RCC 7860 (cell line): ENCODE measurements around the gene LTC4S.

Experiments used
- DNase-seq: peaks from one replicate; pipeline ENCODE4 v3.0.0-alpha.2; 2015; ENCODE audit warnings: low spot score
- FAIRE-seq: peaks from 2 replicates; lab custom pipeline; 2012; peaks lifted over from hg19 to GRCh38; lab: Jason Lieb, UNC

Gene LTC4S

GRCh38 chr5:179840321-179840720 lies 46.5 kb downstream of the LTC4S start:
- FAIRE-seq: no peak
- no peak for DNase-seq

DNA sequence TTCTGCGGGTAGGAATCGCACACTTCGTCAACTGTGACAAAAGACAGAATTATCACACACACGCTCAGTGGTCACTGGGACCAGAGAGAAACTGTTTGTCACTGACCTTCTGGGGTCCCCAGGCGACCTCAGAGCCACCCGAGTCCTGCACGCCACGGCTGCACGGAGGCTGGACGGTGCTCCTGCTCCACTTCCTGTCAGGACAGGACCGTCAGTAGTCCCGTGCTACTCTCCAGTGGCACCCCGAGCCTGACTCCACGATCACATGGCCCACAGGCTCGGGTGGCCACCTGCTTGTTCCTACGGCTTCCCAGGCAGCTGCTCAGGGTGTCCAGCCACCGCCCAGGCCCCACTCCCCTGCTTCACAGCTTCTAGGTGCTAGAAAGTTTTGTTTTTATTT lies 47.0 kb downstream of the LTC4S start:
- DNase-seq (no peak), FAIRE-seq (no peak)

- no peak for DNase-seq
- no peak for FAIRE-seq
These were observed 47.8 kb downstream of the LTC4S start for GRCh38 chr5:179841621-179842020.
